Measurements from ENCODE around the gene ANAPC16.

- TF ChIP-seq POLR2AphosphoS5 (IDR thresholded peaks at IDR 0.05; ENCODE audit: low read depth) (no peak), CTCF (IDR thresholded peaks at IDR 0.05; ENCODE audit: insufficient read depth, low read length) (no peak), GABPA (IDR thresholded peaks at IDR 0.05; ENCODE audit: low read depth) (no peak), SPI1 (IDR thresholded peaks at IDR 0.05; ENCODE audit: borderline replicate concordance, low read depth) (no peak)
- TF ChIP-seq, protein P1, sequence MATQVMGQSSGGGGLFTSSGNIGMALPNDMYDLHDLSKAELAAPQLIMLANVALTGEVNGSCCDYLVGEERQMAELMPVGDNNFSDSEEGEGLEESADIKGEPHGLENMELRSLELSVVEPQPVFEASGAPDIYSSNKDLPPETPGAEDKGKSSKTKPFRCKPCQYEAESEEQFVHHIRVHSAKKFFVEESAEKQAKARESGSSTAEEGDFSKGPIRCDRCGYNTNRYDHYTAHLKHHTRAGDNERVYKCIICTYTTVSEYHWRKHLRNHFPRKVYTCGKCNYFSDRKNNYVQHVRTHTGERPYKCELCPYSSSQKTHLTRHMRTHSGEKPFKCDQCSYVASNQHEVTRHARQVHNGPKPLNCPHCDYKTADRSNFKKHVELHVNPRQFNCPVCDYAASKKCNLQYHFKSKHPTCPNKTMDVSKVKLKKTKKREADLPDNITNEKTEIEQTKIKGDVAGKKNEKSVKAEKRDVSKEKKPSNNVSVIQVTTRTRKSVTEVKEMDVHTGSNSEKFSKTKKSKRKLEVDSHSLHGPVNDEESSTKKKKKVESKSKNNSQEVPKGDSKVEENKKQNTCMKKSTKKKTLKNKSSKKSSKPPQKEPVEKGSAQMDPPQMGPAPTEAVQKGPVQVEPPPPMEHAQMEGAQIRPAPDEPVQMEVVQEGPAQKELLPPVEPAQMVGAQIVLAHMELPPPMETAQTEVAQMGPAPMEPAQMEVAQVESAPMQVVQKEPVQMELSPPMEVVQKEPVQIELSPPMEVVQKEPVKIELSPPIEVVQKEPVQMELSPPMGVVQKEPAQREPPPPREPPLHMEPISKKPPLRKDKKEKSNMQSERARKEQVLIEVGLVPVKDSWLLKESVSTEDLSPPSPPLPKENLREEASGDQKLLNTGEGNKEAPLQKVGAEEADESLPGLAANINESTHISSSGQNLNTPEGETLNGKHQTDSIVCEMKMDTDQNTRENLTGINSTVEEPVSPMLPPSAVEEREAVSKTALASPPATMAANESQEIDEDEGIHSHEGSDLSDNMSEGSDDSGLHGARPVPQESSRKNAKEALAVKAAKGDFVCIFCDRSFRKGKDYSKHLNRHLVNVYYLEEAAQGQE (IDR thresholded peaks at IDR 0.05; ENCODE audit: insufficient replicate concordance, low read depth) = no peak
These were observed 48.7 kb upstream of the ANAPC16 start for GRCh38 chr10:72167118-72167517.

Data from HL-60 (cell line).